Mononuclear cell (primary cell): ENCODE data around the gene CDKAL1. TPM values are rescaled to one million over a fixed set of nuclear protein-coding genes. Genes with fewer than 3 reads are reported as not detected.
"Not testable (repeated sequence)": the region's sequence is repeated elsewhere in the genome, so short reads cannot be mapped to it uniquely, and the experiment has no call there.

Experiments
- H3K27me3 ChIP-seq: 2 replicates; pipeline ENCODE4 v1.6.0; 2011; ENCODE audit warnings: low read length, control low read depth; ENCODE audit not compliant: insufficient read depth
- H3K4me1 ChIP-seq: 2 replicates; pipeline ENCODE4 v1.5.1; 2011; ENCODE audit warnings: mild to moderate bottlenecking, low read length, control low read depth; ENCODE audit not compliant: insufficient read depth
- H3K4me3 ChIP-seq: 2 replicates; pipeline ENCODE4 v1.5.1; 2011; ENCODE audit warnings: mild to moderate bottlenecking, low read length, moderate library complexity
- H3K9me3 ChIP-seq: 2 replicates; pipeline ENCODE4 v1.5.1; 2011; ENCODE audit warnings: low read depth, mild to moderate bottlenecking, control low read depth, low read length
- total RNA-seq: library from RNA; depleted of rRNA; stranded (reverse); fragments of >200 nt; gene quantifications from one replicate; pipeline ENCODE4 v1.2.3, GENCODE V29; 2012

The CDKAL1 gene
- total RNA-seq, 1 donor: 26.6 TPM

DNA sequence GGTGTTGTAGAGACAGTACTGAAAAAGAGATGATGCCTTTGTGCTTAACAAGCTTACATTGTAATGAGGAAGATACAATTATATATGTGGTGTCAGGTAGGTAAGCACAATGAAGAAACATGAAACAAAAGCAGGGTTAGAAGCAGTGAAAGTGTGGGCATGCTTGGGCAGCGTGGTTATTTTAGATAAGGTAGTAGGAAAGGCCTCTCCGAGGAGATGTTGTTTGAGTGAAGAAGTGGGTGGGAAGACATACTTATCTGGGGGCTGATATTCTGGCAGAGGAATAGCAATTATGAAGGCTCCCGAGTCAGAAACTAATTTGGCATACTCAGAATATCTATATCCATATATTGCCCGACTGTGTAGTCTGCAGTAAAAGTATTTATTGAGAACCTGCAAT lies 4.7 kb downstream of the CDKAL1 start:
- H3K9me3 ChIP-seq: no peaks in the 10 kb centered on the region
- no peaks in the 10 kb centered on the region for H3K27me3 ChIP-seq
- no peak overlapping the region for H3K4me3 ChIP-seq
- peaks cover 18% of the 10 kb centered on the region for H3K4me1 ChIP-seq

DNA sequence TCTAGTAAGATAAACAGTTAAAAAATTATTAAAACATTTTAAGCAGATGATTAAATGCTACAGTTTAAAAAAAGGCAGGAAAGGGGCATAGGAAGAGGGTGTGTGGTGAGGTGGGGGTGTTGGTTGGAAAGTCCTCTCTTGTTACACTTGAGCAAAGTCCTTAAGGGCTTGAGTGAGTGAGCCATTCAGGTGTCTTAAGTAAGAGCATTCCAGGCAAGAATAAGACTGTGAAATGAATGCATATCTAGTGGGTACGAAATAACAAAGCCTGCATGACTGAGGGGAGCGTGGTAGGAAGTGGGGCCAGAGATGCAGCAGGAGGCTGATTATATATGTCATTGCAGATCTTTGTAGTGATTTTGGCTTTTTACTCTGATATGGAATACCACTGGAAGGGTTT lies 5.1 kb downstream of the CDKAL1 start:
- H3K27me3 ChIP-seq: no peaks in the 10 kb centered on the region
- H3K4me3 ChIP-seq: no peak overlapping the region
- no peaks in the 10 kb centered on the region for H3K9me3 ChIP-seq
- H3K4me1 ChIP-seq: peaks cover 17% of the 10 kb centered on the region

GRCh38 chr6:20540683-20541082 lies 6.4 kb downstream of the CDKAL1 start:
- peaks cover 10% of the 10 kb centered on the region for H3K4me1 ChIP-seq
- no peaks in the 10 kb centered on the region for H3K27me3 ChIP-seq
- H3K4me3 ChIP-seq: no peak overlapping the region
- no peaks in the 10 kb centered on the region for H3K9me3 ChIP-seq

- H3K4me1 ChIP-seq: peaks cover 6% of the 10 kb centered on the region
- H3K9me3 ChIP-seq: no peaks in the 10 kb centered on the region
- no peak overlapping the region for H3K4me3 ChIP-seq
- H3K27me3 ChIP-seq: no peaks in the 10 kb centered on the region
Observed at GRCh38 chr6:20541382-20541781, 7.1 kb downstream of the CDKAL1 start.

DNA sequence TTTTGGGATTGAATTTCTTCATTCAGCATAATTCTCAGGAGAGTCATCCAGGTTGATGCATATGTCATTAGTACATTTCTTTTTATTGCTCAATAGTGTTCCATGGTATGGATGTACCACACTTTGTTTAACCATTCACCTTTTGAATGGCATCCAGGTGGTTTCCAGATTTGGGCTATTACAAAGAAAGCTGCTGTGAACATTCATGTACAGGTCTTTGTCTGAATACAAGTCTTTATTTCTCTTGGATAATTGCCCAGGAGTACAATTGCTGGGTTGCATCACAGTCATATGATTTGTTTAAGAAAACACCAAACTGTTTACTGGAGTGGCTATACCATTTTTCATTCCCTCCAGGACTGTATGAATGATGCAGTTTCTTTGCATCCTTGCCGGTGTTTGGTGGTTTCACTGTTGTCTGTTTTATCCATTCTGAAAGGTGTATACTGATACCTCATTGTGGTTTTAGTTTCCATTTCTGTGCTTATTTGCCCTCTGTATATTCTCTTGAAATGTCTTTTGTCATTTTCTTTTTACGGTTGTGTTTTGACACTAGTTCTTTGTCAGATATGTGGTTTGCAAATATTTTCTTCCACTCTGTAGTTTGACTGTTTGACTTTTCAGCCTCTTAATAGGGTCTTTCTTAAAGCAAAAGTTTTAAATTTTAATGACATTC lies 8.8 kb downstream of the CDKAL1 start:
- Histone ChIP-seq H3K27me3 (no peaks in the 10 kb centered on the region), H3K4me1 (peaks cover 6% of the 10 kb centered on the region), H3K9me3 (no peaks in the 10 kb centered on the region), H3K4me3 (no peak overlapping the region)

DNA sequence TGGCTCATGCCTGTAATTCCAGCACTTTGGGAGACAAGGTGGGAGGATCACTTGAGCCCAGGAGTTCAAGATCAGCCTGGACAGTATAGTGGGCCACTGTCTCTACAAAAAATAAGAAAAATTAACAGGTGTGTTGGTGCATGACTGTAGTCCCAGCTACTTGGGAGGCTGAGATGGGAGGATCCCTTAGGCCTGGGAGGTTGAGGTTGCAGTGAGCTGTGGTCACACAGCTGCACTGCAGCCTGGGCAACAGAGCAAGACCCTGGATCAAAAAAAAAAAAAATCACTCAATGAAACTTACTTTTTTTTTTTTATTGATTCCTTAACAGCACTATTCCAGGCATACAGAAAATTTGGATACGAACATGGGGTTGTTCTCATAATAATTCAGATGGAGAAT lies 14.0 kb downstream of the CDKAL1 start:
- Histone ChIP-seq H3K27me3 (no peaks in the 10 kb centered on the region), H3K4me3 (no peak overlapping the region), H3K4me1 (no peaks in the 10 kb centered on the region), H3K9me3 (no peaks in the 10 kb centered on the region)

- not testable (repeated sequence) for H3K4me1 ChIP-seq, H3K27me3 ChIP-seq, H3K4me3 ChIP-seq, H3K9me3 ChIP-seq
Observed at GRCh38 chr6:20549398-20549797, 15.1 kb downstream of the CDKAL1 start.

DNA sequence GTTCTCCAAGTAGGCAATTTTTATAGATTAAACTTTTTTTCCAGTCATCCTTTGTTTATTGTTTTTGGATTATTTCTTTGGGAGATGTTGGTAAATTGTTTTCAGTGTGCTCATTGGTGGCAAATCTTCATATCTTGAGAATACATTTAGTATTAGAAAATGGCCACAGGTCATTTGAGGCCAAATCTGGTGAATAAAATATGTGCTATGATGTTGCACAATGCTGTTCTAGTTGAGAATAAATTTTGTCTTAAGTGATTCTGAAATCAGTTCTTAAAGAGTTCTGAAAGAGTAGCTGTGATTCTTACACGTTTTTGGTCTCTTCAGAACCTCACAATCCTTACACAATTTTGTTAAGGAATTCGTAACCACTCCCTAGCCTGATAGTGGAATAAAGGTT lies 20.1 kb downstream of the CDKAL1 start:
- no peaks in the 10 kb centered on the region for H3K4me1 ChIP-seq
- no peaks in the 10 kb centered on the region for H3K9me3 ChIP-seq
- no peak overlapping the region for H3K4me3 ChIP-seq
- H3K27me3 ChIP-seq: no peaks in the 10 kb centered on the region

GRCh38 chr6:20554817-20555216 lies 20.6 kb downstream of the CDKAL1 start:
- Histone ChIP-seq H3K4me3 (no peak overlapping the region), H3K27me3 (no peaks in the 10 kb centered on the region), H3K4me1 (no peaks in the 10 kb centered on the region), H3K9me3 (no peaks in the 10 kb centered on the region)

DNA sequence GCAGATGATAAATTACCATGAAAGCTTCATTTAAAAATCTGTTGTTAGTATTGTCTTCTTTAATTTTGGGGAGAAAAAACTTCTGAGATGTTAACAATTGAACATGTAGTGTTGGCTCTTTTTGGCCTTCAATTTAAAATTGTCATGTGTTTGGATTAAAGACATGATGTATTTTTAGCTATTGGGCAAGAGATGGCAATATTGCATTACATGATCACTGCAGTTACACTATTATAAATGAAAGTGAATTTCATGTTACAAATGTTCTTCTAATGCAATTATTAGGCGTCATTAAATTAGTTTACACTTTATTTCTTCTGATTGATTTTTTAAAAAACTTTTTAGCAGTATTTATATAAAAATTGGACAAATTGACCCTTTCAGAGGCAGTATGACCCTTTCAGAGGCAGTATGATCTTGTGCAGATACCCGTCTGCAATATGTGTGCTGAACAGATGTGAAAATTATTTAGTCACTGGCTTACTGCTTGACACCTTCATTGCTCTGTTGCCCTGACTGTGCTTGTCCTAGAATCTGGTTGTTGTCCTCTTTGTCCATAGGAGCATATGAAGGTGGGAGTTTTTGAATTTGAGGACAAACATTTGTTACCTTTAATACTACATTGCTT lies 25.8 kb downstream of the CDKAL1 start:
- no peak overlapping the region for H3K4me3 ChIP-seq
- no peaks in the 10 kb centered on the region for H3K27me3 ChIP-seq
- no peaks in the 10 kb centered on the region for H3K4me1 ChIP-seq
- H3K9me3 ChIP-seq: no peaks in the 10 kb centered on the region

DNA sequence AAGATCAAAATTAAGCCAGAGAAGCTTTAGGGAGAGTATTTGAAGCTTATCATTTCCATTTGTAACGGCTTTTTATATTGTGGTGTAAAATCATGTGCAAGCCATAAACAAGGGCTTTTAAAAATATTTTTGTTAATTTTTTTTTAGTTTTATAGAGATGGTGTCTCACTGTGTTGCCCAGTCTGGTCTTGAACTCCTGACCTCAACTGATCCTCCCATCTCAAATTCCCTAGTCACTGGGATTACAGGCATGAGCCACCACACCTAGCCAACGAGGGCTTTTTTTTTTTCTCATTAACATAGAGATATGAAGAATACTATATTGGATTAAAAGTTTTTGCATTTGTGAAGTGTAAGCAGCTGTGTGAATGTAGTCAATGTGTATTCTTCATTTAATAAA lies 29.1 kb downstream of the CDKAL1 start:
- Histone ChIP-seq H3K4me3 (no peak overlapping the region), H3K4me1 (no peaks in the 10 kb centered on the region), H3K27me3 (no peaks in the 10 kb centered on the region), H3K9me3 (no peaks in the 10 kb centered on the region)

- H3K4me3 ChIP-seq: no peak overlapping the region
- no peaks in the 10 kb centered on the region for H3K9me3 ChIP-seq
- H3K27me3 ChIP-seq: no peaks in the 10 kb centered on the region
- H3K4me1 ChIP-seq: no peaks in the 10 kb centered on the region
Observed at GRCh38 chr6:20564269-20564668, 30.0 kb downstream of the CDKAL1 start.

- Histone ChIP-seq H3K4me3 (no peak overlapping the region), H3K27me3 (no peaks in the 10 kb centered on the region), H3K4me1 (no peaks in the 10 kb centered on the region), H3K9me3 (no peaks in the 10 kb centered on the region)
Observed at GRCh38 chr6:20564777-20565176, 30.5 kb downstream of the CDKAL1 start.

- no peaks in the 10 kb centered on the region for H3K9me3 ChIP-seq
- no peaks in the 10 kb centered on the region for H3K4me1 ChIP-seq
- no peaks in the 10 kb centered on the region for H3K27me3 ChIP-seq
- no peak overlapping the region for H3K4me3 ChIP-seq
Observed at GRCh38 chr6:20565342-20565741, 31.1 kb downstream of the CDKAL1 start.

GRCh38 chr6:20566109-20566508 lies 31.9 kb downstream of the CDKAL1 start:
- Histone ChIP-seq H3K4me3 (no peak overlapping the region), H3K4me1 (no peaks in the 10 kb centered on the region), H3K27me3 (no peaks in the 10 kb centered on the region), H3K9me3 (no peaks in the 10 kb centered on the region)

- no peaks in the 10 kb centered on the region for H3K9me3 ChIP-seq
- H3K4me1 ChIP-seq: no peaks in the 10 kb centered on the region
- no peak overlapping the region for H3K4me3 ChIP-seq
- no peaks in the 10 kb centered on the region for H3K27me3 ChIP-seq
Observed at GRCh38 chr6:20569000-20569610, 34.8 kb downstream of the CDKAL1 start.
